ENCODE data around the gene POTEF.
"Not testable (repeated sequence)": the region's sequence is repeated elsewhere in the genome, so short reads cannot be mapped to it uniquely, and the experiment has no call there.

DNA sequence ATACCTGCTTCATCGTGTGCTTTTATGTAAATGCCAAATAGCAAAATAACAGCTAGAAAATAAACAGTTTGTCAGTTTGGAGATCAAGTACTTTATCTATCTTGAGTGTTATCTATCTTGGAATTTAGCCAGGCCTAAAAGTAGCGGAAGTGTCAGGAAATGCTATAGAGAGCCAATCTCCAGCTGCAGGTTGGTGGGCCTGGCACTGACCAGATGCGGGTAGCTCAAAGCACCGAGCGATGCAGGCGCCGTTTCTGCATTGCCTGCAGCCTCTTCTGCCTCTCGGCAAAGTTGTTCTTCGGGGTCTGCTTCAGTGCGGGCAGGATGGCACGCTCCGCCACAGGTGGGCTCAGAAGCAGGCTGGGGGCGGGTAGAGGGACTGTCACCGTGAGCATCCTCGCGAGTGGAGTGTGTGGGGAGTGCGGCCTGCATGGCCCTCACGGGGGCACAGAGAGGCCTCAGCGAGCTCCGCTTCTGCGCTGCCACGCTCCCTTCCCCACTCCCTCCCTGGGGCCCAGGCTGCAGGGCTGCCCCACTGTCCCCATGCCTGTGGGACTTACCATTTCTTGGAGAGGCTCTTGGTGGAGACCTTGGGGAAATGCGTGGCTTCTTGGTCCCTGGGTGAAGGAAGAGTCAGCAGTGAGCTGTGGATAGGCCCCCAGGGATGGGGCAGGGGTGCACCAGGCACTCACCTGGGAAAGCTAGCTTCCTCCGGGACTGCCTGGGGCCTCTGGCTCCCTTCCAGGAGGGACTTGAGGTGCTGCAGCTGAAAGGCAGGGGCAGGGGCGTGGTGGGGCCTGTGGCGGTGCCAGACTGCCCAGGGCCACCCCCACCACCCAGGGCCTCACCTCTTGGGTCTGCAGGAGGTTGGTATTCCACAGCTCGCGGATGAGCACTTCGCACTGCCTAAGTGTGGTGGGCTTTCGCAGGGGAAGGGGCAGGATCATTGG is 10.6 kb upstream of the POTEF start:
- not testable (repeated sequence) for TF ChIP-seq POLR2A, POLR2AphosphoS5, SPI1, TAF1 (IDR thresholded peaks at IDR 0.05; ENCODE audit: low read depth, low read length)

Measured in GM12891 (cell line).